SK-N-MC (cell line): Measurements from ENCODE around the gene CACNG4.

Source experiments
- EZH2 ChIP-seq: fragments of 200-600 bp; sonication (generic); IDR thresholded peaks from one replicate; pipeline ENCODE4 v1.6.1; 2017; ENCODE audit warnings: antibody characterized with exemption
- FOXP2 ChIP-seq: optimal IDR thresholded peaks from 2 replicates; pipeline ENCODE3; 2011; ENCODE audit warnings: mild to moderate bottlenecking, moderate library complexity; ENCODE audit not compliant: insufficient read depth; ENCODE audit errors: extremely low read length, control extremely low read depth
- POLR2AphosphoS5 ChIP-seq: IDR thresholded peaks from 2 replicates; pipeline ENCODE4 v1.6.1; 2012; ENCODE audit warnings: mild to moderate bottlenecking, low read depth, low read length, borderline replicate concordance

DNA sequence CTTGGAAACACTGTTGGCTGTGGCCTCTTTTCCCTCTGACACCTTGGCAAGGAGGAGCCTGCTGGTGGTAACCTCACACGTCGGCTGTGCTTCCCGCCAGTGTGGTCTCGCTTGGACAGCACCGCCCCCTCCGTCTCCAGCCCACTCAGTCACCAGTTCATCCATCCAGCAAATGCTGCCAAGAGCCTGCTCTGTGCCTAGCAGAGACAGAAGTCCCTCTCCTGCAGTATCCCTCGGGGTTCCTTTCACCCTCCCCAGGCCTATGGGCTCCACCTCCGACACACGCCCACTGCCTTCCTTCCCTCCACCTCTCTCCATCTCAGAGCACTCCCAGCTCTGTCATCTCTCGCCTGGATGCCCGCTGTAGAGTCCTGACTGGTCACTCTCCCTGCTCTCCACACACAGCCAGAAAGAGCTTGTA, 12.3 kb downstream of the CACNG4 start:
- TF ChIP-seq EZH2, result no peak
- no peak for TF ChIP-seq POLR2AphosphoS5
- TF ChIP-seq FOXP2, result no peak
